ENCODE data around the gene CGB8. TPM values are rescaled to one million over a fixed set of nuclear protein-coding genes. Genes with fewer than 3 reads are reported as not detected.

The CGB8 gene
- total and polyA plus RNA-seq, 2 donors = 0.14 to 0.27 TPM

DNA sequence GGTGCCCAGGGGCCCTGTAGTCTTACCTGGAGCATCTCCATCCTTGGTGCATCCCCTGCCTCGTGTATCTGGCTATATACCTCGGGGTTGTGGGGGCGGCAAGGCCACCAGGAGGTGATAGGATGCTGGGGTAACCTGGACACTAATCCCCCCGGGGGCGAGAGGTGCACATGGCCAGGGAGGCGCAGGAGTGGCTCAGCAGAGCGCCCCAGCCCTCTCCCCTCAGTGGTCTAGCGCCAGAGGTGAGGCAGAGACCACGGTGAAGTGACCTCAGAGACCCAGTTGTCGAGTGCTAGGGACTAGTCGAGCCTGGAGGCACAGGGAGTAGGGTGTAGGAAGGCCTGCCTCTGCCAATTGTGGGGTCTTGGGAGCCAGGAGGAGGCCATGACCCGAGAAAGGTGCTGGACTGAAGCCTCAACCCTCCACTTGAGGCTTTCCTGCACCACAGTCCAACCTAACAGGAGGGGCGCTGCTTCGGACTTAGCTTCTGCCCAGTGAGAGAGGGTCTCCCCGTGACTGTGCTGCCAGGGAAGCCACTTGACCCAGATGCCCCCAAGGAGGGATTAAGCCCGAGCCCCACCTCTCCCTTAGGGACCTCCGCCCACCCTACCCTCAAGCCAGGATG, 31.8 kb downstream of the CGB8 start, which contains the start of gene LHB:
Gene LHB, minus strand, starts transcription at position 51 of the 625 bp plus-strand sequence. Its CDS starts 10 bp downstream, at position 41.
- H3K4me1 ChIP-seq (ENCODE audit: control insufficient read depth in 2 of 2, insufficient read depth in 2 of 2, low read length in 2 of 2) = peaks cover 3 to 14% of the 10 kb centered on the region in 2 donors
- peaks cover 16 to 51% of the 10 kb centered on the region in 2 donors for H3K27me3 ChIP-seq (ENCODE audit: control insufficient read depth in 2 of 2, insufficient read depth in 1 of 2, low read length in 1 of 2)
- 84% methylated on average over 17 of the region's 17 CpGs for WGBS
- peak within 1 kb of the TSS in 1 of 2 donors; percentile 47 for H3K4me3 ChIP-seq (ENCODE audit: low read length in 2 of 2)
- H3K36me3 ChIP-seq (ENCODE audit: control insufficient read depth in 2 of 2, insufficient read depth in 2 of 2, low read length in 1 of 2) = peaks cover 22 to 36% of the 10 kb centered on the region in 2 donors
- DNase-seq (ENCODE audit: low read depth in 6 of 9, low spot score in 9 of 9) = no peak
- no peaks in the 10 kb centered on the region for H3K9me3 ChIP-seq (ENCODE audit: control insufficient read depth in 2 of 2, insufficient read depth in 1 of 2, low read length in 1 of 2)
- no peak within 1 kb of the TSS for H3K27ac ChIP-seq (ENCODE audit: low read depth in 1 of 2, low read length in 1 of 2)

DNA sequence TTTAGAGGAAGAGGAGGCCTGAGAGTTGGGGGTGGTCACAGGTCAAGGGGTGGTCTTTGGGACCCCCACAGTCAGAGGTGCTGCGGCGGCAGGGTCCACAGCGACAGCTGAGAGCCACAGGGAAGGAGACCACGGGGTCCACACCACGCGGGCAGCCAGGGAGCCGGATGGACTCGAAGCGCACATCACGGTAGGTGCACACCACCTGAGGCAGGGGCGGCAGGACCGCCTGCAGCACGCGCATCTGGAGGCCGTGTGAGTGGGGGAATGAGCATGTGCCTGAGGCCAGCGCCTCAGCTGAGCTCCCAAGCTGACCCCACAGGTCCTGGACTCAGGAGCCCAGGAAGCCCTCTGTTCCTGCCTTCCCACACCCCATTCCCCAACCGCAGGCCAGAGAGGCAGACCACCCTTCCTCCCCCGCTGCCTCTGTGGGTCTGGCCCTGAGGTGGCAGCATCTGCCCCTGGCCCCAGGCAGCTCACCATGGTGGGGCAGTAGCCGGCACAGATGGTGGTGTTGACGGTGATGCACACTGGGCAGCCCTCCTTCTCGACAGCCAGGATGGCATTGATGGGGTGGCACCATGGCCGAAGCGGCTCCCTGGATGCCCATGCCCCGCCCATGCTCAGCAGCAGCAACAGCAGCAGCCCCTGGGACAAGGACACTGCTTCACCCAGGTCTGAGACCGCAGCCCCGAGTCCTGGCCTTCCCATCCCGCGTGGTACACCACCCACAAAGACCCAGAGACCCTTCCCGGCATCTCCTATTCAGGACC, 32.7 kb downstream of the CGB8 start:
- H3K27ac ChIP-seq (ENCODE audit: low read depth in 1 of 2, low read length in 1 of 2) = no peak overlapping the region
- H3K36me3 ChIP-seq (ENCODE audit: control insufficient read depth in 2 of 2, insufficient read depth in 2 of 2, low read length in 1 of 2) = peaks cover 31 to 45% of the 10 kb centered on the region in 2 donors
- no peaks in the 10 kb centered on the region for H3K9me3 ChIP-seq (ENCODE audit: control insufficient read depth in 2 of 2, insufficient read depth in 1 of 2, low read length in 1 of 2)
- peaks cover 16 to 42% of the 10 kb centered on the region in 2 donors for H3K27me3 ChIP-seq (ENCODE audit: control insufficient read depth in 2 of 2, insufficient read depth in 1 of 2, low read length in 1 of 2)
- DNase-seq (ENCODE audit: low read depth in 6 of 9, low spot score in 9 of 9) = no peak
- 94% methylated on average over 27 of the region's 29 CpGs for WGBS
- H3K4me3 ChIP-seq (ENCODE audit: low read length in 2 of 2) = no peak overlapping the region
- H3K4me1 ChIP-seq (ENCODE audit: control insufficient read depth in 2 of 2, insufficient read depth in 2 of 2, low read length in 2 of 2) = peaks cover 3 to 14% of the 10 kb centered on the region in 2 donors

DNA sequence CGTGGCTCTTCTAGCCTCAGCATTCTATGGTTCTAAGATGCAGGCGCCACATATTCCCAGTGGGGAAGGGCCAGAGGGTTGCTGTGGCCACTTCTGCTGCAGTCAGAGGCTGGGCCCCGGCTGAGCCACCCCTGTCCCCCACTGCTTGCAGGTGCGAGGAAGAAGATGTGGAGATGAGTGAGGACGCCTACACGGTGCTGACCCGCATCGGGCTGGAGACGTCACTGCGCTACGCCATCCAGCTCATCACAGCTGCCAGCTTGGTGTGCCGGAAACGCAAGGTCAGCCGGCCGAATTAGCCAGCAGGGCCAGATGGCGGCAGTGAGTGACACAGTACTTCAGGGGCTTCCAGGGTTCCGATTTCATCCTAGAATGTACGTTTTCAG, 34.0 kb downstream of the CGB8 start:
- Histone ChIP-seq H3K4me3 (ENCODE audit: low read length in 2 of 2) (no peak overlapping the region), H3K4me1 (ENCODE audit: control insufficient read depth in 2 of 2, insufficient read depth in 2 of 2, low read length in 2 of 2) (peaks cover 3 to 14% of the 10 kb centered on the region in 2 donors), H3K9me3 (ENCODE audit: control insufficient read depth in 2 of 2, insufficient read depth in 1 of 2, low read length in 1 of 2) (no peaks in the 10 kb centered on the region), H3K27ac (ENCODE audit: low read depth in 1 of 2, low read length in 1 of 2) (no peak overlapping the region), H3K36me3 (ENCODE audit: control insufficient read depth in 2 of 2, insufficient read depth in 2 of 2, low read length in 1 of 2) (peaks cover 43 to 59% of the 10 kb centered on the region in 2 donors), H3K27me3 (ENCODE audit: control insufficient read depth in 2 of 2, insufficient read depth in 1 of 2, low read length in 1 of 2) (peaks cover 13 to 28% of the 10 kb centered on the region in 2 donors)
- no peak for DNase-seq (ENCODE audit: low read depth in 6 of 9, low spot score in 9 of 9)
- 98% methylated on average over 18 of the region's 18 CpGs for WGBS

DNA sequence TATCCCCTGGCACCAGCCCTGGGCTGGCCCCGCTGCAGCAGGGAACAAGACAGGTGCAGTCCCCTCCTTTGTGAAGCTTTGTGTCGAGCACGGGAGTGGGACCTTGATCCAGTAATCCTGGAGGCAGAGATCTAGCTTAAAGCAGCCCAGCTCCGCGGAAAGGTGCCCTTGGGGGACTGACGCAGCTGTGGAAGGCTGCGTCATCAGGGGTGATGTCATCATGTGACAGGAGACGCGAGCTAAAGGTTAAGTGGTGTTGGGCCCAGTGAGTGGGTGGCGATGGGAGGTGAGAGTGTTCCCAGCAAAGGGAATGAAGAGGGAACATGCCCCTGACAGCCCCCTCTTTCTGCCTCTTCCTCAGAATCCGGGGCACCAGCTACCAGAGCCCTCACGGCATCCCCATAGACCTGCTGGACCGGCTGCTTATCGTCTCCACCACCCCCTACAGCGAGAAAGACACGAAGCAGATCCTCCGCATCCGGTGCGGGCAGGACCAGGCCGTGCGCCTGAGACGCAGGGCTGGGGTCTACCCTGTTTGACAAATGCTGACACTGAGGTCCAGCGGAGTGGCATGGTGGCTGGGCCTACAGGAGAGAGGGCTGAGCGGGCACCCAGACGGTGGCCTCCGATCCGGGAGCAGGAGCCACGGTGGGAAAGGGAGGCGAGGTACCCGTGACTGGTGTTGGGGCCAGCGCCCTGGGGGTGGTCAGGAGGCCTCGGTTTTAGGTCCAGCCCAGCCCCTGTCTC, 34.6 kb downstream of the CGB8 start:
- Histone ChIP-seq H3K27me3 (ENCODE audit: control insufficient read depth in 2 of 2, insufficient read depth in 1 of 2, low read length in 1 of 2) (peaks cover 7 to 23% of the 10 kb centered on the region in 2 donors), H3K36me3 (ENCODE audit: control insufficient read depth in 2 of 2, insufficient read depth in 2 of 2, low read length in 1 of 2) (peaks cover 48 to 64% of the 10 kb centered on the region in 2 donors)

DNA sequence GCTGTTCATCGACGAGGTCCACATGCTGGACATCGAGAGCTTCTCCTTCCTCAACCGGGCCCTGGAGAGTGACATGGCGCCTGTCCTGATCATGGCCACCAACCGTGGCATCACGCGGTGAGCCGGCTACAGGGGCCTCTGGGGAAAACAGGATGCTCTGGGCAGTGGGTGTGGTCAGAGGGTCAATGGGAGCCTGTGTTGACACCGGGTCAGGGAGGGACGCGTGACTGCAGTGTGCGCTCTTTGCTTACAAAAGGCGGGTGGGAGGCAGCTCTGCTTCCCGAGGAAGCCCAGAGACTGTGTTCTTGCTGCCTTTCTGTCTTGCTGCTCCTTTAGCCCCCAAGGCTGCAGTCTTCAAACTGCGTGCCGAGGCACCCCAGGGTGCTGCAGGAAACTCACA, 37.7 kb downstream of the CGB8 start:
- Histone ChIP-seq H3K27me3 (ENCODE audit: control insufficient read depth in 2 of 2, insufficient read depth in 1 of 2, low read length in 1 of 2) (no peaks in the 10 kb centered on the region), H3K9me3 (ENCODE audit: control insufficient read depth in 2 of 2, insufficient read depth in 1 of 2, low read length in 1 of 2) (no peaks in the 10 kb centered on the region), H3K27ac (ENCODE audit: low read depth in 1 of 2, low read length in 1 of 2) (no peak overlapping the region), H3K4me1 (ENCODE audit: control insufficient read depth in 2 of 2, insufficient read depth in 2 of 2, low read length in 2 of 2) (no peaks in the 10 kb centered on the region), H3K4me3 (ENCODE audit: low read length in 2 of 2) (no peak overlapping the region), H3K36me3 (ENCODE audit: control insufficient read depth in 2 of 2, insufficient read depth in 2 of 2, low read length in 1 of 2) (peaks cover 62 to 76% of the 10 kb centered on the region in 2 donors)
- DNase-seq (ENCODE audit: low read depth in 6 of 9, low spot score in 9 of 9) = no peak
- WGBS = 98% methylated on average over 17 of the region's 17 CpGs

More for the DNA sequence above, 34.6 kb downstream of the CGB8 start:
- DNase-seq (ENCODE audit: low read depth in 6 of 9, low spot score in 9 of 9) = no peak
- Histone ChIP-seq H3K4me3 (ENCODE audit: low read length in 2 of 2) (no peak overlapping the region), H3K4me1 (ENCODE audit: control insufficient read depth in 2 of 2, insufficient read depth in 2 of 2, low read length in 2 of 2) (peaks cover 3 to 11% of the 10 kb centered on the region in 2 donors), H3K27ac (ENCODE audit: low read depth in 1 of 2, low read length in 1 of 2) (no peak overlapping the region), H3K9me3 (ENCODE audit: control insufficient read depth in 2 of 2, insufficient read depth in 1 of 2, low read length in 1 of 2) (no peaks in the 10 kb centered on the region)
- WGBS = 97% methylated on average over 32 of the region's 32 CpGs

DNA sequence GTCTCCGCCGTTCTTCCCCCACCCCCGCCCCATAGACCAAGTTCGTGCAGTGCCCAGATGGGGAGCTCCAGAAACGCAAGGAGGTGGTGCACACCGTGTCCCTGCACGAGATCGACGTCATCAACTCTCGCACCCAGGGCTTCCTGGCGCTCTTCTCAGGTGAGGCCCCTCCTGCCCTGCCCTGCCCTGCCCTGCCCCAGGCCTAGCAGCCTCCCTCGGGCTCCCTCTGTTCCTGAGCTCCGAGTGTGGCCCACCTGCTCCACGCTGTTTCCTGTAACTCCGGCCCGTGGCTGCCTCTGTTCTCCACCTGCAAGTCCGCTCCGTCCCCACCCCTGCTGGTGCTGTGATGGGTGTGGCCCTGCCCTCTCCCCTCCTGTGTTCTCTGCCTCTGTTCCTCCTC, 38.5 kb downstream of the CGB8 start:
- DNase-seq (ENCODE audit: low read depth in 6 of 9, low spot score in 9 of 9) = no peak
- H3K27ac ChIP-seq (ENCODE audit: low read depth in 1 of 2, low read length in 1 of 2) = no peak overlapping the region
- H3K4me1 ChIP-seq (ENCODE audit: control insufficient read depth in 2 of 2, insufficient read depth in 2 of 2, low read length in 2 of 2) = no peaks in the 10 kb centered on the region
- H3K27me3 ChIP-seq (ENCODE audit: control insufficient read depth in 2 of 2, insufficient read depth in 1 of 2, low read length in 1 of 2) = no peaks in the 10 kb centered on the region
- no peak overlapping the region for H3K4me3 ChIP-seq (ENCODE audit: low read length in 2 of 2)
- 97% methylated on average over 18 of the region's 18 CpGs for WGBS
- no peaks in the 10 kb centered on the region for H3K9me3 ChIP-seq (ENCODE audit: control insufficient read depth in 2 of 2, insufficient read depth in 1 of 2, low read length in 1 of 2)
- peaks cover 60 to 76% of the 10 kb centered on the region in 2 donors for H3K36me3 ChIP-seq (ENCODE audit: control insufficient read depth in 2 of 2, insufficient read depth in 2 of 2, low read length in 1 of 2)

DNA sequence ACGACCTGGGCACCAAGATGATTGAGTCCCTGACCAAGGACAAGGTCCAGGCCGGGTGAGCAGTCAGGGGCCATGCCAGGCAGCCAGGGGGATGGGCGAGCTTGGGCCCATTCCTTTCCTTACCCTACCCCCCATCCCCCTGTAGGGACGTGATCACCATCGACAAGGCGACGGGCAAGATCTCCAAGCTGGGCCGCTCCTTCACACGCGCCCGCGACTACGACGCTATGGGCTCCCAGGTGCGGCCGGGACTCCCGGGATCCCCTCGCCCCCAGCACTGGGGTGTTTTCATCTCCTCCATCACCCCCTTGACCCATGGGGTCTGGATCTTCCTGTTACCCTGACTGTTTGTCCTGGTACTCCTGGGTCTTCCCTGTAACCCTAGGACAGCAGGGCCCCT, 39.1 kb downstream of the CGB8 start:
- Histone ChIP-seq H3K4me3 (ENCODE audit: low read length in 2 of 2) (no peak overlapping the region), H3K4me1 (ENCODE audit: control insufficient read depth in 2 of 2, insufficient read depth in 2 of 2, low read length in 2 of 2) (no peaks in the 10 kb centered on the region), H3K27ac (ENCODE audit: low read depth in 1 of 2, low read length in 1 of 2) (no peak overlapping the region), H3K36me3 (ENCODE audit: control insufficient read depth in 2 of 2, insufficient read depth in 2 of 2, low read length in 1 of 2) (peaks cover 62 to 75% of the 10 kb centered on the region in 2 donors), H3K9me3 (ENCODE audit: control insufficient read depth in 2 of 2, insufficient read depth in 1 of 2, low read length in 1 of 2) (no peaks in the 10 kb centered on the region), H3K27me3 (ENCODE audit: control insufficient read depth in 2 of 2, insufficient read depth in 1 of 2, low read length in 1 of 2) (no peaks in the 10 kb centered on the region)
- 99% methylated on average over 18 of the region's 18 CpGs for WGBS
- DNase-seq (ENCODE audit: low read depth in 6 of 9, low spot score in 9 of 9) = no peak

DNA sequence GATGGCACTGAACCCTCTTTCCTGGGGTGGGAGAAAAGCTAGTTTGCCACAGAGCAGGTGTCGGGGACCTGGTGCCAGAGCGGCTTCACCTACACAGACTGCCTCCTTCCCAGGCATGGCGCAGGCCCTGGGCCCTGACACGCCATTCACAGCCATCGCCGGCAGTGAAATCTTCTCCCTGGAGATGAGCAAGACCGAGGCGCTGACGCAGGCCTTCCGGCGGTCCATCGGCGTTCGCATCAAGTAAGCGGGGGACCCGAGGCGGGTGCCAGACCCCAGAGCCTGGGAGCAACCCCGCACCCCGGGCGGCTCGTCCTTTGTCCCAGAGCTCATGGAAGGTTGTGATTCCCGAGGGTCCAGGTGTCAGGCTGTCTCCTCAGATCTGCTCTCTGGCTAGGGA, 42.0 kb downstream of the CGB8 start:
- 98% methylated on average over 22 of the region's 22 CpGs for WGBS
- Histone ChIP-seq H3K4me3 (ENCODE audit: low read length in 2 of 2) (no peak overlapping the region), H3K27me3 (ENCODE audit: control insufficient read depth in 2 of 2, insufficient read depth in 1 of 2, low read length in 1 of 2) (no peaks in the 10 kb centered on the region), H3K9me3 (ENCODE audit: control insufficient read depth in 2 of 2, insufficient read depth in 1 of 2, low read length in 1 of 2) (no peaks in the 10 kb centered on the region), H3K4me1 (ENCODE audit: control insufficient read depth in 2 of 2, insufficient read depth in 2 of 2, low read length in 2 of 2) (no peaks in the 10 kb centered on the region), H3K27ac (ENCODE audit: low read depth in 1 of 2, low read length in 1 of 2) (no peak overlapping the region), H3K36me3 (ENCODE audit: control insufficient read depth in 2 of 2, insufficient read depth in 2 of 2, low read length in 1 of 2) (peaks cover 71 to 72% of the 10 kb centered on the region in 2 donors)
- DNase-seq (ENCODE audit: low read depth in 6 of 9, low spot score in 9 of 9) = no peak

All from thymus (tissue), 11 donors.